COLO829 (cell line): ENCODE measurements around the gene CGB2.
"Not testable (repeated sequence)": the region's sequence is repeated elsewhere in the genome, so short reads cannot be mapped to it uniquely, and the experiment has no call there.

Experiments
- DNase-seq: peaks from one replicate; pipeline ENCODE4 v3.0.0; 2012; ENCODE audit warnings: low spot score

CGB2 gene

DNA sequence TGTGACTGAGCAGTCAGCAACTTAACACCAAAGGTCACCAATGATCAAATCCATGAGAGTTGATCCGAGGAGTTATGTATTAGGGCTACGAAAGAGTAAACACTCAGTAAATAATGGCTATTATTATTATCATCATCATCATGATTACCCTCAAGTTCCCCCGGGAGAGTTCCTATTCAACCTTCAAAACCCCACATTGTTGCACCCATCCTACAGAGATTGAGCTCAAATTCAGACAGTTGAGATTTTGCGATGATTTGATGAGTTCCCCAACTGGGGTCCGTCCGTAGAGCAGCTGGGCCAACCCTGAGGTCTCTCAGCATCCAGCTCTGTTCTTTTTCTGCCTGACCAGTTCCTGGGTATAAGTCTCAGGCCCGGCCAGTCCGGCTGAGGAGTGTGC, 6.4 kb downstream of the CGB2 start:
- not testable (repeated sequence) for DNase-seq

DNA sequence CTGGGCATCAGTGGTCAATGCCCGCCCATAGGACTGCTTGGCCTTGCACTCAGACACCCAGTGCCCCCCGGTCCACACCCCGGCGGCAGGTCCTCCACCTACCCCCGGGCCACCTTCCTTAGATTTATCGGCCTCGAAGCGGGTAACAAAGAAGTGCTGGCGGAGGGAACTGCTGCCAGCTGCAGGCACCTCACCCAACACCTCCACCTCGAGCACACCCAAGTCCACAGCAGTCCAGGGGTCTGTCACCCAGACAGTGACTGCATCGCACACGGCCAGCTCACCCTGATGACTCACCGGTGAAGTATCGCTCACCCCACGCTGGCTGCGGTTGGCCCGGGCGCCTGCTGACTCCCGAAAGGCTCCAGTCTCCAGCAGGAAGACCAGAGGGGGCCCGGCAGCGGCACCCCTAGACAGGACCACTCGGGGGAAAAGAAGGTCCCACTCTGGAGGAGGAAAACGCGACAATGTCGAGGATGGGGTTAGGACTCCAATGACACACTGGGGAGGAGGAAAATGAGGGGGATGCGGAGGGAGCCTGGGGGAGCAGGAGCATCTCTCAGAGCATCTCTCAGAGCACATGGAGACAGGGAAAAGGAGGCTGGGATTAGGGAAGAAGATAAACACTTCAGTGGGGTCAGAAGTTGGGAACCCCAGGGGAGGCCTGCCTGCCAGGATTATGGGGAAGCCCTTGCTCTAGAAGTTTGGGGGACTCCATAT, 7.0 kb downstream of the CGB2 start:
- not testable (repeated sequence) for DNase-seq

DNA sequence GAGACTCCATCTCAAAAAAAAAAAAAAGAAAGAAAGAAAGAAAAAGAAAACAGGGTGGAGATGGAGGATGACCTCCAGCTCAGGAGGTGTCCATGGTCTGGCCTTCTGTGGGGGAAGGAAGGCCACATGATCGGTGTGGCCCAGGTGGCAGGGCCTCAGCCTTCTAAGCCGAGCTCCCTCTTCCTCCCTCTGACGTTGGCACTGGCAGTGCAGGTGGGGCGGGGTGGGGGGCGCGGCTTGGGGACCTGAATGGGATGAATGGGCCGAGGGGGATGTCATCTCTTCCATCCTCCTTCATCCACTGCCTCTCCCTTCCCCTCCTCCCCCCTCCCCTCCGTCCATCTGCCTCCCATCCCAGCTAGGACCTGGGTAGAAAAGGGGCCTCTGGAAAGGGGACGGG, 8.0 kb downstream of the CGB2 start:
- not testable (repeated sequence) for DNase-seq

DNA sequence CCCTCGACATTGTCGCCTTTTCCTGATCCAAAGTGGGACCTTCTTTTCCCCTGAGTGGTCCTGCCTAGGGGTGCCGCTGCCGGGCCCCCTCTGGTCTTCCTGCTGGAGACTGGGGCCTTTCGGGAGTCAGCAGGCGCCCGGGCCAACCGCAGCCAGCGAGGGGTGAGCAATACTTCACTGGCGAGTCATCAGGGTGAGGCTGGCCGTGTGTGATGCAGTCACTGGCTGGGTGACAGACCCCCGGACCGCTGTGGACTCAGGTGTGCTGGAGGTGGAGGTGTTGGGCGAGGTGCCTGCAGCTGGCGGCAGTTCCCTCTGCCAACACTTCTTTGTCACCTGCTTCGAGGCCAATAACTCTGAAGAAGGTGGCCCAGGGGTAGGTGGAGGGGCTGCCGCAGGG, 10.5 kb downstream of the CGB2 start:
- DNase-seq = no peak

DNA sequence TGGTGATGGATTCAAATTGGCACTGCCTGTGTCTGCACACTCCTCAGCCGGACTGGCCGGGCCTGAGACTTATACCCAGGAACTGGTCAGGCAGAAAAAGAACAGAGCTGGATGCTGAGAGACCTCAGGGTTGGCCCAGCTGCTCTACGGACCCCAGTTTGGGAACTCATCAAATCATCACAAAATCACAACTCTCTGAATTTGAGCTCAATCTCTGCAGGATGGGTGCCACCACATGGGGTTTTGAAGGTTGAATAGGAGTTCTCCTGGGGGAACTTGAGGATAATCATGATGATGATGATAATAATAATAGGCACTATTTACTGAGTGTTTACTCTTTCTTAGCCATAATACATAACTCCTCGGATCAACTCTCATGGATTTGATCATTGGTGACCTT, 11.0 kb downstream of the CGB2 start:
- DNase-seq = not testable (repeated sequence)

DNA sequence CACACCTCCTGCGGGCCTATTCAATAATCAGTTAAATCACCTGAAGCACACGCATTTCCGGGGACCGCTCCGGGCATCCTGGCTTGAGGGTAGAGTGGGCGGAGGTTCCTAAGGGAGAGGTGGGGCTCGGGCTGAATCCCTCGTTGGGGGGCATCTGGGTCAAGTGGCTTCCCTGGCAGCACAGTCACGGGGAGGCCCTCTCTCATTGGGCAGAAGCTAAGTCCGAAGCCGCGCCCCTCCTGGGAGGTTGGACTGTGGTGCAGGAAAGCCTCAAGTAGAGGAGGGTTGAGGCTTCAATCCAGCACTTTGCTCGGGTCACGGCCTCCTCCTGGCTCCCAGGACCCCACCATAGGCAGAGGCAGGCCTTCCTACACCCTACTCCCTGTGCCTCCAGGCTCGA, 11.9 kb downstream of the CGB2 start, which contains the start of gene CGB5:
Gene CGB5, plus strand, starts transcription at position 301 of the 400 bp plus-strand sequence. CDS start 362 bp downstream, outside the sequence.
- DNase-seq = not testable (repeated sequence)

DNA sequence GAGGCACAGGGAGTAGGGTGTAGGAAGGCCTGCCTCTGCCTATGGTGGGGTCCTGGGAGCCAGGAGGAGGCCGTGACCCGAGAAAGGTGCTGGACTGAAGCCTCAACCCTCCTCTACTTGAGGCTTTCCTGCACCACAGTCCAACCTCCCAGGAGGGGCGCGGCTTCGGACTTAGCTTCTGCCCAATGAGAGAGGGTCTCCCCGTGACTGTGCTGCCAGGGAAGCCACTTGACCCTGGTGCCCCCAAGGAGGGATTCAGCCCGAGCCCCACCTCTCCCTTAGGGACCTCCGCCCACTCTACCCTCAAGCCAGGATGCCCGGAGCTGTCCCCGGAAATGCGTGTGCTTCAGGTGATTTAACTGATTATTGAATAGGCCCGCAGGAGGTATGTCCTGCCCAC, 17.3 kb downstream of the CGB2 start, which contains the start of gene CGB8:
Gene CGB8, minus strand, starts transcription at position 101 of the 400 bp plus-strand sequence. CDS start 372 bp downstream, outside the sequence.
- not testable (repeated sequence) for DNase-seq

DNA sequence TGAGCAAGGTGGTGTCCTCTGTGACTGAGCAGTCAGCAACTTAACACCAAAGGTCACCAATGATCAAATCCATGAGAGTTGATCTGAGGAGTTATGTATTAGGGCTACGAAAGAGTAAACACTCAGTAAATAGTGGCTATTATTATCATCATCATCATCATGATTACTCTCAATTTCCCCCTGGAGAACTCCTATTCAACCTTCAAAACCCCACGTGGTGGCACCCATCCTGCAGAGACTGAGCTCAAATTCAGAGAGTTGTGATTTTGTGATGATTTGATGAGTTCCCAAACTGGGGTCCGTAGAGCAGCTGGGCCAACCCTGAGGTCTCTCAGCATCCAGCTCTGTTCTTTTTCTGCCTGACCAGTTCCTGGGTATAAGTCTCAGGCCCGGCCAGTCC, 18.1 kb downstream of the CGB2 start:
- DNase-seq = not testable (repeated sequence)

DNA sequence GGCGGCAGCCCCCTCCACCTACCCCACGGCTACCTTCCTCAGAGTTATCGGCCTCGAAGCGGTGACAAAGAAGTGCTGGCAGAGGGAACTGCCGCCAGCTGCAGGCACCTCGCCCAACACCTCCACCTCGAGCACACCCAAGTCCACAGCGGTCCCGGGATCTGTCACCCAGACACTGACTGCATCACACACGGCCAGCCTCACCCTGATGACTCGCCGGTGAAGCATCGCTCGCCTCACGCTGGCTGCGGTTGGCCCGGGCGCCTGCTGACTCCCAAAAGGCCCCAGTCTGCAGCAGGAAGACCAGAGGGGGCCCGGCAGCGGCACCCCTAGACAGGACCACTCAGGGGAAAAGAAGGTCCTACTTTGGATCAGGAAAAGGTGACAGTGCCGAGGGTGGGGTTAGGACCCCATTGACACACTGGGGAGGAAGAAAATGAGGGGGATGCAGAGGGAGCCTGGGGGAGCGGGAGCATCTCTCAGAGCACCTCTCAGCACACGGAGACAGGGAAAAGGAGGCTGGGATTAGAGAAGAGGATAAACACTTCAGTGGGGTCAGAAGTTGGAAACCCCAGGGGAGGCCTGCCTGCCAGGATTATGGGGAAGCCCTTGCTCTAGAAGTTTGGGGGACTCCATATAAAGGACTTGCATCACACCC, 18.8 kb downstream of the CGB2 start:
- DNase-seq = not testable (repeated sequence)

DNA sequence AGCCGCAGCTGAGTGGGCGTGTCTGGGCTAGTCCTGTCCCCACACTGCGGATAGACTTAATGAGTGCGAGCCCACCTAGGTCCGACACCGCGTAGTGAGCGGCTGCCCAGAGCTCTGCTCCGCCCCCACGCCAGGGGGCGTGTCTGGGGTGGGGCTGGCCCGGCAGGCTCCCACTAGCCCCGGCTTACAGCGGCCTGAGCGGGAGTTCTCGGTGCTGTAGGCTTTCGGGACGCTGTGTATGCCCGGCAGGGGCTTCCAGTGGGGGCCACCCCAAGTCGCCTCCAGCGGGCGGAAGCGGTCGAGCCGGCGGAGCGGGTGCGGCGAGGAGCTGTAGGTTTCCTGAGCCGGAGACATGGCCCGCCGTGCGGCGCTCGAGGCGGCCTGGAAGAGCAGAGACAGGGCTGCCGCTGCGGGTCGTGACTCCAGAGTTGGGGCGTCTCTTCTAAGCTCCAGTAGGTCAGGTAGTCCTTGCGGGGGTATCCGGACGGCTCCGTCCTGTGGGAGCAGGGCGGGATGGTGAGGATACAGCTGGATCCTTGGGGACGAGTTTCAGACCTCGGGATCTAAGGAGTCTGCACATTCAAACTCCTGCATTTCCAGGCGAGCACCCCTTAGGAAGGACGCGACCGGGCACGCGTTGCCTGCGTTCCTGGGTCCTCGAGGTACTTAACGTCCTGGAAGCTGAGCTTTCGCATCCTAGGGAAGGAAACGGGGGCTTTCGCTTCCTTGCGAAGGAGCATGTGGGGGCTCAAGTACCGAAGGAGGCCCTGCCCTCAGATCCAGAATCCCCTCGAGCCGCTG, 24.6 kb downstream of the CGB2 start:
- peak; percentile 58 for DNase-seq

DNA sequence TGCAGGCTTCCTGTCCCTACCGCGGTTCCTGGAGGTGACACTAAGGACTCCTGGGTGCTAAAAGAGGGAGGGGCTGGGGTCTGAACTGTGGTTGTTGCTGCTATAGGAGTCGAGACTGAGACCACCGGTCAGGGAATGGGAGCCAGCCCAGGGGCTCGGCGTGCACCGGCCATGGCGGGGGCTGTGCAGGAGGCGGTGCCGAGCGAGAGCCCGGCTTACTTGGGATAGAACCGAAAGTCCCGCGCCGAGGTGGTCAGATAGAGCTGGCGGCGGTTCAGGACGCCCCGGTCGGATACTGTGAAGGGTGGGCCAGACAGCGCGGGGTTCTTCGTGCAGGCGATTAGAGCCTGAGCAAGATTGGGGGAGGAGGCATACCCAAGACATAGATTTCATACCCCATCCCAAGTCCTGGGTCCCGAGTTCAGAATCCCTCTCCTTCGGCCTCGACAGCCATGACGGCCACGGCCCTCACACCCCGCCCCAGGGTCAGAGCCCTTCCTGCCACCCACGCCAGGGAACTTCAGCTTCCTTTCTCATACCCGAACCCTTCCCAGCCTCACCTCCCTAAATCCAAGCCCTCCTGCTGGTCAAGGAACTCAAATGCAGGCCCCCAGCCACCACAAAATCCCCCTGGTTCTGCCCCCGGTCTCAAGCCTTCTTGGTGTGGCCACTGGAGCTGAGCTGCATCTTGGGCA, 25.4 kb downstream of the CGB2 start:
- DNase-seq = not testable (repeated sequence)

DNA sequence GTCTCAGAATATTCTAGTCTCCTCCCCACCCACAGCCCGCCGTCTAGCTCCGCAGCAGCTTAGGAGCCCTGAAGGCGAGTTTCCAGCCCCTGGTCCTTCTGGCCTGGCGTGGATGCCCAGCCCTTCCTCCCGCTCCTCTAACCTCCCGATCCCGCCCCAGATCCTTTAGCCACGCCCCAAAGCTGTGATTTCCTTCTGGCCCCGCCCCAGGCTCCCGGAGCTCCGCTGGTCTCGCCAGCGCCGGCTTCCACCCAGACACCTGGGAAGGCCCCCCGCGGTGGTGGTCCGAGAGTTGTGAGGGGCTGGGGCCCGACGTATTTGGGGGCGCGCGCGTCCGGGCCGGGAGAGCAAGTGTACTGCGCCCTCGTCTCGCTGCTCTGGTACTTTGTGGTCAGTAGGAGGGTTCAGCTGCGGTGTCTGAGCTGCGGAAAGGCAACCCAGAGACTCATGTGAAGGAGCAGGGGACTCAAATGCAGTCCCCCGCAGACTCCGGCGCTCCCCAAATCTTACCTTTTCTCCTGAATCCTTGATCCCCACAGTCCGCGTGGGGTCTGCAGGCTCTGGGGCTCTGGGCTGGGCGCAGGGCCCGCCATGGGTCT, 26.0 kb downstream of the CGB2 start, which contains the start of gene CGB7:
Gene CGB7, minus strand, starts transcription at position 114 of the 599 bp plus-strand sequence. CDS start 2,374 bp downstream, outside the sequence.
- DNase-seq = peak; percentile 69

DNA sequence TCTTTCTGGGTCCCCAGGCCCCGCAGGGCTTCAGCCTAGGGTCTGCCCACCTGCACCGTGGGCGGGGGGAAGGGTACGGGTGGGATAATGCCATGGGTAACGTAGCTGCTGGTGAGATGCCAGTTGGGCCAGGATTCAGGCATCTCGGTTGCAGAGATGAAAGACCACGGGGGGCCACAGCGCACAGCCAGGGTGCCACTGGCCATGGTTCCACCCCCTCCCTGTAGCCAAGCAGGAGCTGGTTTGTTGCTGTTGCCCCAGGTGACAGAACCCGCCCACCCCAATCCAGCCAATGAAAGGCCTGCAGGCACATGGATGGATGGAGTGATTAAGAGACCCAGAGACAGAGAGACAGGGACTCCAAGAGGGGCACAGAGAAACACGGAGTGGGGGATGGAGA, 26.9 kb downstream of the CGB2 start:
- no peak for DNase-seq

DNA sequence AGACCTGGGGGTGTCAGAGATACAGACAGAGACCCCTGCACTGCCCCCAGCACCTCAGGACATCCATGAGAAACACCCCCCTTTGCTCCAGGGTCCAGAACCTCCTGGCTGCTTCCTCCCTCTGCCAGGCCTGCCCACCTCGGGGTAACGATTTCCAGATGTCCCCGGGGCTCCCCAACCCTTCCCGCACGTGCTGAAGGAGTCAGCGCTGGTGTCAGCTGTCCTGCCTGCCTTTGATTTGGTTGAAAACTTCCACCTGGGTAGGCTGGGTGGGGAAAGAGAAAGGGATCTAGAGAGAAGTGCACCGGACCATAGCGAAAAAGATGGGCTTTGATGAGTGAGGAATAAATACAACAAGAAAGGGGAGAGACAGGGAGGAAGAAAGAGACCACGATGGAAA, 27.4 kb downstream of the CGB2 start:
- DNase-seq = no peak

DNA sequence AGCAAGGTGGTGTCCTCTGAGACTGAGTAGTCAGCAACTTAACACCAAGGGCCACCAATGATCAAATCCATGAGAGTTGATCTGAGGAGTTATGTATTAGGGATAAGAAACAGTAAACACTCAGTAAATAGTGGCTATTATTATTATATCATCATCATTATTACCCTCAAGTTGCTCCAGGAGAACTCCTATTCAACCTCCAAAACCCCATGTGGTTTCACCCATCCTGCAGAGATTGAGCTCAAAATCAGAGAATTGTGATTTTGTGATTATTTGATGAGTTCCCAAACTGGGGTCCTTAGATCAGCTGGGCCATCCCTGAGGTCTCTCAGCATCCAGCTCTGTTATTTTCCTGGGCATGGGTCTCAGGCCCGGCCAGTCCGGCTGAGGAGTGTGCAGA, 29.3 kb downstream of the CGB2 start:
- no peak for DNase-seq

DNA sequence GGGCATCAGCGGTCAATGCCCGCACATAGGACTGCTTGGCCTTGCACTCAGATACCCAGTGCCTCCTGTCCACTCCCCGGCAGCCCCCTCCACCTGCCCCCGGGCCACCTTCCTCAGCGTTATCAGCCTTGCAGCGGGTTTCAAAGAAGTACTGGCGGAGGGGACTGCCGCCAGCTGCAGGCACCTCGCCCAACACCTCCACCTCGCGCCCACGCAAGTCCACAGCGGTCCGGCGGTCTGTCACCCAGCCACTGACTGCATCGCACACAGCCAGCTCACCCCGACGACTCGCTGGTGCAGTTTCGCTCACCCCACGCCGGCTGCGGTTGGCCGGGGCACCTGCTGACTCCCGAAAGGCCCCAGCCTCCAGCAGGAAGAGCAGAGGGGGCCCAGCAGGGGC, 29.8 kb downstream of the CGB2 start:
- no peak for DNase-seq

DNA sequence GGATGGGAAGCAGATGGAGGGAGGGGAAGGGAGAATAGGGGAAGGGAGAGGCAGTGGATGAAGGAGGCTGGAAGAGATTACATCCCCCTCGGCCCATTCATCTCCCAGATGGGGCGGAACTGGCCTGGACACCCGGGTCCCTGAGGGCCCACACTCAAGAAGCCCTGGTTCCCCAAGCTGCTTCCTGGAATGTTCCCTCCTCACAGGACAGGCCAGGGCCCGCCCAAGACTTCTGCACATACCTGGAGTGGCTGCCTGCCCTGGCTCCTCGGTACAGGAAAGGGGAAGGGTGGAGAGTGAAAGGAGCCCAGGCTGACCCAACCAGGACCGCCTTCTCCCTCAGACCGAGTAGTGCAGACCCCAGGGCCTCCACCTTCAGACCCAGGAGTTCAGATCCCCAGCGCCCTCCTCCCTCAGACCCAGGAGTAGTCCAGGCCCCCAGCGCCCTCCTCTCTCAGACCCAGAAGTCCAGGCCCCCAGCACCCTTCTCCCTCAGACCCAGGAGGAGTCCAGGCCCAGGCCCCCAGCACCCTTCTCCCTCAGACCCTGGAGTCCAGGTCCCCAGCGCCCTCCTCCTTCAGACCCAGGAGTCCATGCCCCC, 32.4 kb downstream of the CGB2 start:
- DNase-seq = no peak

DNA sequence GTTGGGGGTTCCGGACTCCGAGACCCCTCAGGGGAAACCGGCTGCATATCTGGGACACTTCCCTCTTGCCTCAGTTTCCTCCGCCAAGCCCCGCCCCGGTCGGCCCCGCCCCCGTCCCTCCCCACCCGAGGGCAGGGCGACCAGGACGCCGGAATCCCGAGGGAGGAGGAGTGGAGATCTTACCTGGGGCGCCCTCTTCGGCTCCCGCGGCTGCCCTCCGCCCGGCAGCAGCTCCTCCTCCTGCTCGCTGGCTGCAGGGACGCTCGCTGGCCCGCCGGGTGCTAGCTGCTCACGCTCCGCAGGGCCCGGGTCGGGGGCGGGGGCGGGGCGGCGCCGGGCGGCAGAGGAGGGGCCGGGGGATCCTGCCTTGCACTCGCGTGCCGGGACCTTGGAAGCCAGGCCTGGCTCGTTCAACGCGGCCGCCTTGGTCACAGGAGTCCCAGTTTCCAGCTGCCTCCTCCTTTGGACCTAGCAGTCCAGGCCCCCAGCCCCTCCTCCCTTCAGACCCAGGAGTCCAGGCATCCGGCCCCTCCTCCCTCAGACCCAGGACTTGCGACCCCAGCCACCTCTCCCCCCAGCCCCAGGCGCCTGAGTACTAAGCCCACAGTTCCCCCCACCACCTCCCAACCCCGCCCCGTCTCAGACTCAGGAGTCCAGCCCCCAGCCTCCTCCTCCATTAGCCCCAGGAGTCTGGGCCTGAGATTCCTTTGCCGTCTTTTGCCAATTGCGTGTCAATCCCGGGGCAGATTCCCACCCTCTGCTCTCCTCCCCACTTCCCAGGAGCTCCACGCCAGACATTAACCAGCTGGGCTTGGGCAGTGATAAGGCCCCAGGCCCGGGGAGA, 33.3 kb downstream of the CGB2 start, which contains the start of gene NTF4:
Gene NTF4, minus strand, starts transcription at position 51 of the 844 bp plus-strand sequence. CDS start 2,821 bp downstream, outside the sequence.
- no peak for DNase-seq

DNA sequence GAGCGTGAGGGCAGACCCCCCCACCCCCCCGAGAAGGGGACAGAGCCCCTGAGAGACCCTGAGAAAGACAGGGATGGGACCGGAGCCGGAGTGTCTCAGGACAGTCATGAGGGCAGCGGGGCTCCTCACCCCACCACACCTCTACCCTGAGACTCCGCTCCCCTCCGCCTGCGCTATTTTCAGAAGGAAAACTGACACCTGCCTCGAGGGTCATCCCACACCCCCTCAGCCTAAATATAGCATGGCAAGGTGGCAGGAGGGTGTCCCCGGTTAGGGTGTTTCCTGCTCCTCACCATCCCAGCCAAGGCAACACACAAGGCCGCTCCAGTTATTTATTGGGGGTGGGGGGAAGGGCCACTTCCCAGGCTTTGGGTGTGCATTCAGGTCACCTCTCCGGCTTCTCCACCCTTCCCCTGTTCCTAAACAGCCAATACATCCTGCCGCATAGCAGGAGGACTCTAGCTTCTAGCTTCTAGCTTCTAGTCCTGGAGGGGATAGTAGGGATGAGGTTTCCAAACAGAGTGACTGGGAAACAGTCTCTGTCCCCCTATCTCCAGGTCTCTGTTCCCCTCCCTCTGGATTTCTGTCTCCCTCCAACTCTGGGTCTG, 34.3 kb downstream of the CGB2 start:
- DNase-seq = no peak
